Fibroblast of pulmonary artery (primary cell): ENCODE results near the gene C16orf90.
"Not testable (repeated sequence)": the region's sequence is repeated elsewhere in the genome, so short reads cannot be mapped to it uniquely, and the experiment has no call there.

Source experiments
- DNase-seq: peaks from one replicate; pipeline ENCODE4 v3.0.0-alpha.2; 2010; ENCODE audit warnings: low read depth
- H3K4me3 ChIP-seq: replicated peaks from 2 replicates; pipeline ENCODE4 v1.5.1; 2011; ENCODE audit warnings: low read depth, mild to moderate bottlenecking, control low read depth, low read length, moderate library complexity
- CTCF ChIP-seq: IDR thresholded peaks from 2 replicates; pipeline ENCODE4 v1.5.1; 2011; ENCODE audit warnings: mild to moderate bottlenecking, control low read depth, low read length, inconsistent platforms; ENCODE audit errors: missing control alignments

The C16orf90 gene

GRCh38 chr16:3478242-3478925 is 16.9 kb downstream of the C16orf90 start:
- no peak for TF ChIP-seq CTCF
- H3K4me3 ChIP-seq = no peak overlapping the region
- DNase-seq = no peak

GRCh38 chr16:3476409-3476808 is 18.9 kb downstream of the C16orf90 start:
- TF ChIP-seq CTCF = no peak
- no peak for DNase-seq
- H3K4me3 ChIP-seq = no peak overlapping the region

GRCh38 chr16:3475604-3476375 is 19.5 kb downstream of the C16orf90 start:
- H3K4me3 ChIP-seq = no peak overlapping the region
- no peak for DNase-seq
- no peak for TF ChIP-seq CTCF

GRCh38 chr16:3474870-3475269 is 20.4 kb downstream of the C16orf90 start:
- DNase-seq, H3K4me3 ChIP-seq: not testable (repeated sequence)

- H3K4me3 ChIP-seq = no peak overlapping the region
- no peak for TF ChIP-seq CTCF
- no peak for DNase-seq
These were observed 21.0 kb downstream of the C16orf90 start for GRCh38 chr16:3474136-3474779.

GRCh38 chr16:3473596-3473943 is 21.7 kb downstream of the C16orf90 start:
- DNase-seq, H3K4me3 ChIP-seq: not testable (repeated sequence)

GRCh38 chr16:3472878-3473595 is 22.3 kb downstream of the C16orf90 start:
- no peak for DNase-seq
- TF ChIP-seq CTCF = no peak
- no peak overlapping the region for H3K4me3 ChIP-seq
